OCI-LY1 (cell line): ENCODE data around the gene PTH1R.

ENCODE experiments used
- H2AFZ ChIP-seq: fragments of 200-600 bp; sonication (generic), shearing (Covaris generic); 2 replicates; pipeline ENCODE4 v1.6.0; 2014; ENCODE audit warnings: antibody characterized with exemption, mild to moderate bottlenecking, low read length
- H3F3A ChIP-seq: fragments of 200-600 bp; sonication (generic), shearing (Covaris generic); 2 replicates; pipeline ENCODE4 v1.6.0; 2014; ENCODE audit warnings: mild to moderate bottlenecking, antibody characterized with exemption, low read length, moderate library complexity; ENCODE audit not compliant: insufficient read depth
- H3K27ac ChIP-seq: fragments of 200-600 bp; sonication (generic); 2 replicates; pipeline ENCODE4 v1.5.1; 2014; ENCODE audit warnings: low read length, mixed run types, mild to moderate bottlenecking, low read depth; ENCODE audit not compliant: poor library complexity, severe bottlenecking
- H3K27me3 ChIP-seq: fragments of 200-600 bp; sonication (generic); 2 replicates; pipeline ENCODE4 v1.6.0; 2014; ENCODE audit warnings: antibody characterized with exemption, mild to moderate bottlenecking, low read length, moderate library complexity; ENCODE audit not compliant: insufficient read depth
- H3K36me3 ChIP-seq: fragments of 200-600 bp; sonication (generic); 2 replicates; pipeline ENCODE4 v1.6.1; 2014; ENCODE audit warnings: mild to moderate bottlenecking, antibody characterized with exemption, low read length, moderate library complexity, mixed read lengths; ENCODE audit not compliant: insufficient read depth
- H3K4me1 ChIP-seq: fragments of 200-600 bp; sonication (generic); 2 replicates; pipeline ENCODE4 v1.5.1; 2014; ENCODE audit warnings: mild to moderate bottlenecking, low read length, moderate library complexity; ENCODE audit not compliant: insufficient read depth, severe bottlenecking
- H3K4me2 ChIP-seq: fragments of 200-600 bp; sonication (generic), shearing (Covaris generic); 2 replicates; pipeline ENCODE4 v1.6.1; 2014; ENCODE audit warnings: low read length
- H3K4me3 ChIP-seq: fragments of 200-600 bp; sonication (generic); 2 replicates; pipeline ENCODE4 v1.5.1; 2014; ENCODE audit warnings: low read length, low read depth, mild to moderate bottlenecking, mixed read lengths; ENCODE audit not compliant: poor library complexity, severe bottlenecking
- H3K79me2 ChIP-seq: fragments of 200-600 bp; shearing (Covaris generic); 2 replicates; pipeline ENCODE4 v1.6.1; 2016; ENCODE audit warnings: mixed run types, low read length, mixed read lengths; ENCODE audit not compliant: insufficient read depth
- H3K9ac ChIP-seq: fragments of 200-600 bp; sonication (generic), shearing (Covaris generic); 2 replicates; pipeline ENCODE4 v1.6.1; 2014; ENCODE audit warnings: mild to moderate bottlenecking, low read length, mixed read lengths
- H3K9me2 ChIP-seq: fragments of 200-600 bp; sonication (generic), shearing (Covaris generic); 2 replicates; pipeline ENCODE4 v1.6.1; 2014; ENCODE audit warnings: low read depth, mild to moderate bottlenecking, low read length, mixed read lengths
- H3K9me3 ChIP-seq: fragments of 200-600 bp; shearing (Covaris generic); 2 replicates; pipeline ENCODE4 v1.6.1; 2014; ENCODE audit warnings: low read length, mixed read lengths
- H4K20me1 ChIP-seq: fragments of 200-600 bp; sonication (generic), shearing (Covaris generic); 2 replicates; pipeline ENCODE4 v1.6.0; 2016; ENCODE audit warnings: mild to moderate bottlenecking, low read length; ENCODE audit not compliant: insufficient read depth
- EZH2 ChIP-seq: fragments of 200-600 bp; sonication (generic), shearing (Covaris generic); IDR thresholded peaks from 2 replicates; pipeline ENCODE4 v1.8.0; 2017; ENCODE audit warnings: borderline replicate concordance, mixed run types, mild to moderate bottlenecking, antibody characterized with exemption, low read length, moderate library complexity, mixed read lengths
- TF ChIP-seq, protein P1 (sequence below): fragments of 200-600 bp; sonication (generic), shearing (Covaris generic); IDR thresholded peaks from 2 replicates; pipeline ENCODE4 v1.5.1; 2017; ENCODE audit warnings: mild to moderate bottlenecking, antibody characterized with exemption, low read length, moderate library complexity, mixed read lengths

Gene PTH1R

DNA sequence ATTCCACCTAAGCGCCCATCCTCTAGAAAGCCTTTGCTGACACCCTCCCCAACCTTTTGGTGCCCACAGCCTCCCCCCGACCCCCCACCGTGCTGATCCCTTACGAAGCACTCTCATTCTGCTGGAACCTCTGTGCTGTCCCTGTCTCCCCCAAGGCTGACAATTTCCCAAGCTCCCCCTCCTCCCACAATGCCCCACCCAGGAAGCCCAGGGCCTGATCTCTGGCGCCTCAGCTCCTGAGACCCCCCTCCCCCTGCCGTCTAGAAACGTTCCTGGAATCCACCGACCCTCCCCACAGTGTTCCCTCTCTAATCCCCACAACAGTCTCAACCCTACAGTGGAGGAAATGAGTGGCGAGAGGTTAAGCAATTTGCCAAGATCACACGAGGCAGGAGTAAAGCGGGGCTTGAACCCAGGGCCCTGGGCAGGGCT, 32.6 kb upstream of the PTH1R start:
- Histone ChIP-seq H3K9me2 (no peaks in the 10 kb centered on the region), H3F3A (no peaks in the 10 kb centered on the region), H3K79me2 (no peaks in the 10 kb centered on the region), H3K27me3 (no peaks in the 10 kb centered on the region), H3K9ac (no peak overlapping the region; the same call in 1 of the 2 replicates), H3K4me2 (peak overlapping the region; percentile 66; the same call in 1 of the 2 replicates), H3K9me3 (peaks cover 6% of the 10 kb centered on the region; the same call in 1 of the 2 replicates), H4K20me1 (no peaks in the 10 kb centered on the region), H3K4me3 (peak overlapping the region; percentile 60), H3K36me3 (no peaks in the 10 kb centered on the region), H2AFZ (no peak overlapping the region), H3K27ac (no peak overlapping the region), H3K4me1 (peaks cover 13% of the 10 kb centered on the region)
- TF ChIP-seq EZH2, result no peak

DNA sequence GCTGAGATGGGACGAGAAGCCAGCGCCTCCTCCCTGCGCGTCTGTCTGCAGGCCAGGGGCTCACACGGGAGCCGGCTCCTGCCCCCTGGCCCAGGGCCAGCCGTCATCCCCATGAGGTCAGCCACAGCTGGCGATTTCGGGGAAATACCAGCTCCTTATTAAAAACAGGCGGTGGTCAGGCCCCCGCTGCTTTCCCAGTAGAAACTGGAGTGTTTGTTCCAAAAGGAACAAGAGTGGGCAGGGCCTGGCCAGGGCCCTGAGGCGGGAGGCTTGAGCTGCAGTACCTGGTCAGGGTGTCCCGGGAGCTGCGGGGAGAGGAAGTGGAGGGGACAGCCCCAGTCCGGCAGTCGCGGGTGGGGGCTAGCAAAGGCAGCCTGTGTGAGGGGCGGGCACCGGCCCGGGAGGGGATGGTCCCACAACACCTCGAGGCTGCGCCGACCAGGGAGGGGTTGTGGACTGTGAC, 32.1 kb upstream of the PTH1R start:
- H4K20me1 ChIP-seq, result no peaks in the 10 kb centered on the region
- H2AFZ ChIP-seq, result peak overlapping the region; percentile 82

DNA sequence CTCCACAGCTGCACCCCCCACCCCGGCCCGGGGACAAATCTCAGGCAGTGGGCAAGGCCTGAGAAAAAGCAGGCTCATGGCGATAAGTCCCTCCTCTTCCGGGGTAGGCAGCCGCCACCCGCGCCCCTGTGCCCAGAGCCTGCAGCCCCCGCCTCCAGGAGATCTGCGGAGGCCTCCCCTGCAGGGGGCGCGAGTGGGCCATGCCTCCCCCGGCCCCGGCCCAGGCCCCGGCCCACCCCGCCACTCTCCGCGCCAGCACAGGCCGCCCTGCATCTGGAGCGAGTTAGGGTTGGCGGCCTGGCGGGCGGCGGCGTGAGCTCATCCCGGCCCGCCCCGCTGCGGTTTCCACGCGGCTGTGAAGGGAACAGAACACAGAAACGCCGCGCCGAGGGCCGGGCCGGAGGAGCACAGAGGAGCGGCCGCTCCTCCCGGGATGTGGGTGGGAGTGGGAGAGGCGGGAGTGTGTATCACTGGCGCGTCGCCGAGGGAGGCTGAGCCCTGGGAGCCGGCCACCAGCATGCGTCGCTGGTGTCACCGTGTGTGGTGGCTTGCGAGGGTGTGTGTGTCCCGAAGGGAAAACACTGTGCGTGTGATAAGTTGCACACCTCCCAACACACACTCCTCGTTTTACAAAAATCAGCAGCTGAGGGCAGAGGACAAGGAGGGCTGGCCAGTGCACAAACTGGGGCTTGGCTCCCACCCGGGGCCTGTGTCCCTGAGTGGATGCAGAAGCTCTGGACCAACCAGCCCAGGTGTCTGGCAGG, 31.5 kb upstream of the PTH1R start:
- H3K79me2 ChIP-seq, result no peaks in the 10 kb centered on the region
- H3K4me1 ChIP-seq, result peaks cover 13% of the 10 kb centered on the region
- no peaks in the 10 kb centered on the region for H3K36me3 ChIP-seq
- H3K4me3 ChIP-seq, result peak overlapping the region; percentile 60
- peaks cover 6% of the 10 kb centered on the region; the same call in 1 of the 2 replicates for H3K9me3 ChIP-seq
- no peaks in the 10 kb centered on the region for H3F3A ChIP-seq
- no peaks in the 10 kb centered on the region for H3K9me2 ChIP-seq
- TF ChIP-seq, protein P1, sequence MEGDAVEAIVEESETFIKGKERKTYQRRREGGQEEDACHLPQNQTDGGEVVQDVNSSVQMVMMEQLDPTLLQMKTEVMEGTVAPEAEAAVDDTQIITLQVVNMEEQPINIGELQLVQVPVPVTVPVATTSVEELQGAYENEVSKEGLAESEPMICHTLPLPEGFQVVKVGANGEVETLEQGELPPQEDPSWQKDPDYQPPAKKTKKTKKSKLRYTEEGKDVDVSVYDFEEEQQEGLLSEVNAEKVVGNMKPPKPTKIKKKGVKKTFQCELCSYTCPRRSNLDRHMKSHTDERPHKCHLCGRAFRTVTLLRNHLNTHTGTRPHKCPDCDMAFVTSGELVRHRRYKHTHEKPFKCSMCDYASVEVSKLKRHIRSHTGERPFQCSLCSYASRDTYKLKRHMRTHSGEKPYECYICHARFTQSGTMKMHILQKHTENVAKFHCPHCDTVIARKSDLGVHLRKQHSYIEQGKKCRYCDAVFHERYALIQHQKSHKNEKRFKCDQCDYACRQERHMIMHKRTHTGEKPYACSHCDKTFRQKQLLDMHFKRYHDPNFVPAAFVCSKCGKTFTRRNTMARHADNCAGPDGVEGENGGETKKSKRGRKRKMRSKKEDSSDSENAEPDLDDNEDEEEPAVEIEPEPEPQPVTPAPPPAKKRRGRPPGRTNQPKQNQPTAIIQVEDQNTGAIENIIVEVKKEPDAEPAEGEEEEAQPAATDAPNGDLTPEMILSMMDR, result peak; percentile 64
- TF ChIP-seq EZH2, result no peak
- peak overlapping the region; percentile 66 for H3K4me2 ChIP-seq
- peak overlapping the region; percentile 62 for H3K9ac ChIP-seq
- no peaks in the 10 kb centered on the region for H3K27me3 ChIP-seq
- no peaks in the 10 kb centered on the region for H4K20me1 ChIP-seq
- H2AFZ ChIP-seq, result no peak overlapping the region
- H3K27ac ChIP-seq, result no peak overlapping the region

More for the DNA sequence above, 32.1 kb upstream of the PTH1R start:
- Histone ChIP-seq H3F3A (no peaks in the 10 kb centered on the region), H3K27me3 (no peaks in the 10 kb centered on the region), H3K4me2 (peak overlapping the region; percentile 66), H3K79me2 (no peaks in the 10 kb centered on the region), H3K9me2 (no peaks in the 10 kb centered on the region), H3K36me3 (no peaks in the 10 kb centered on the region), H3K4me3 (peak overlapping the region; percentile 60), H3K27ac (no peak overlapping the region), H3K9ac (peak overlapping the region; percentile 60), H3K9me3 (peaks cover 6% of the 10 kb centered on the region; the same call in 1 of the 2 replicates), H3K4me1 (peaks cover 13% of the 10 kb centered on the region)
- TF ChIP-seq EZH2, result no peak
- TF ChIP-seq, protein P1, result no peak
